ENCODE measurements around the gene TOM1L2.

- TF ChIP-seq POLR2A (IDR thresholded peaks at IDR 0.05), result no peak
- TF ChIP-seq EP300 (IDR thresholded peaks at IDR 0.05), result no peak
- TF ChIP-seq CTCF (IDR thresholded peaks at IDR 0.05), result no peak
- no peak for TF ChIP-seq POLR2AphosphoS5 (IDR thresholded peaks at IDR 0.05)
Measured at GRCh38 chr17:17810084-17810894, 161.9 kb downstream of the TOM1L2 start.

Data from stomach (tissue), 4 donors.